ENCODE results near the gene AGXT2. TPM values are rescaled to one million over a fixed set of nuclear protein-coding genes. Genes with fewer than 3 reads are reported as not detected.

AGXT2 gene
- total RNA-seq, 3 donors from 2014 or later (not counting 1 experiment from before 2014, with no cell fraction given) = not detected

- WGBS (ENCODE audit: insufficient coverage) = 89% methylated on average over 4 of the region's 5 CpGs
- no peak overlapping the region for H3K27ac ChIP-seq (ENCODE audit: low read length)
- no peaks in the 10 kb centered on the region for H3K9me3 ChIP-seq (ENCODE audit: control insufficient read depth, insufficient read depth, low read length)
- H3K9me3 Mint-ChIP-seq = no peaks in the 10 kb centered on the region
- no peaks in the 10 kb centered on the region for H3K36me3 Mint-ChIP-seq
- ATAC-seq (no peak), DNase-seq (no peak)
- intact Hi-C loops (cut with micrococcal nuclease) = no loop called here
- no peaks in the 10 kb centered on the region for H3K36me3 ChIP-seq (ENCODE audit: control insufficient read depth, insufficient read depth, low read length)
- H3K4me1 Mint-ChIP-seq = no peaks in the 10 kb centered on the region
- H3K4me3 Mint-ChIP-seq = no peak overlapping the region
- no peak for TF ChIP-seq CTCF (IDR thresholded peaks at IDR 0.05)
- peaks cover 15 to 18% of the 10 kb centered on the region in 2 donors for H3K27me3 Mint-ChIP-seq (ENCODE audit: low read depth in 2 of 2)
- H3K27ac Mint-ChIP-seq = no peak overlapping the region
- no peaks in the 10 kb centered on the region for H3K27me3 ChIP-seq (ENCODE audit: control insufficient read depth, insufficient read depth, low read length)
- no peak overlapping the region for H3K4me3 ChIP-seq (ENCODE audit: low read length)
- no peaks in the 10 kb centered on the region for H3K4me1 ChIP-seq (ENCODE audit: control insufficient read depth, insufficient read depth, low read length)
Observed at GRCh38 chr5:35012796-35013195, 35.0 kb downstream of the AGXT2 start.

GRCh38 chr5:35012365-35012764 lies 35.4 kb downstream of the AGXT2 start:
- ATAC-seq (no peak), DNase-seq (no peak)
- H3K4me1 ChIP-seq (ENCODE audit: control insufficient read depth, insufficient read depth, low read length) = no peaks in the 10 kb centered on the region
- Mint-ChIP-seq H3K9me3 (no peaks in the 10 kb centered on the region), H3K36me3 (no peaks in the 10 kb centered on the region), H3K4me3 (no peak overlapping the region), H3K27ac (no peak overlapping the region), H3K27me3 (ENCODE audit: low read depth in 2 of 2) (peaks cover 16 to 18% of the 10 kb centered on the region in 2 donors), H3K4me1 (no peaks in the 10 kb centered on the region)
- TF ChIP-seq CTCF (IDR thresholded peaks at IDR 0.05) = no peak
- H3K27ac ChIP-seq (ENCODE audit: low read length) = no peak overlapping the region
- no peaks in the 10 kb centered on the region for H3K9me3 ChIP-seq (ENCODE audit: control insufficient read depth, insufficient read depth, low read length)
- no peaks in the 10 kb centered on the region for H3K27me3 ChIP-seq (ENCODE audit: control insufficient read depth, insufficient read depth, low read length)
- intact Hi-C loops (cut with micrococcal nuclease) = no loop called here
- WGBS (ENCODE audit: insufficient coverage) = 100% methylated on average over 2 of the region's 3 CpGs
- H3K4me3 ChIP-seq (ENCODE audit: low read length) = no peak overlapping the region
- H3K36me3 ChIP-seq (ENCODE audit: control insufficient read depth, insufficient read depth, low read length) = no peaks in the 10 kb centered on the region

GRCh38 chr5:35010676-35011075 lies 37.1 kb downstream of the AGXT2 start:
- no peaks in the 10 kb centered on the region for H3K36me3 ChIP-seq (ENCODE audit: control insufficient read depth, insufficient read depth, low read length)
- H3K4me3 Mint-ChIP-seq = no peak overlapping the region
- no peaks in the 10 kb centered on the region for H3K9me3 Mint-ChIP-seq
- no peak for DNase-seq
- H3K4me1 ChIP-seq (ENCODE audit: control insufficient read depth, insufficient read depth, low read length) = no peaks in the 10 kb centered on the region
- ATAC-seq = no peak
- peaks cover 18% of the 10 kb centered on the region in 2 donors for H3K27me3 Mint-ChIP-seq (ENCODE audit: low read depth in 2 of 2)
- TF ChIP-seq CTCF (IDR thresholded peaks at IDR 0.05) = no peak
- H3K27me3 ChIP-seq (ENCODE audit: control insufficient read depth, insufficient read depth, low read length) = no peaks in the 10 kb centered on the region
- no peak overlapping the region for H3K27ac Mint-ChIP-seq
- no peak overlapping the region for H3K27ac ChIP-seq (ENCODE audit: low read length)
- intact Hi-C loops (cut with micrococcal nuclease) = no loop called here
- no peak overlapping the region for H3K4me3 ChIP-seq (ENCODE audit: low read length)
- H3K36me3 Mint-ChIP-seq = no peaks in the 10 kb centered on the region
- H3K4me1 Mint-ChIP-seq = no peaks in the 10 kb centered on the region
- no peaks in the 10 kb centered on the region for H3K9me3 ChIP-seq (ENCODE audit: control insufficient read depth, insufficient read depth, low read length)

GRCh38 chr5:35009657-35010056 lies 38.1 kb downstream of the AGXT2 start:
- Mint-ChIP-seq H3K4me3 (no peak overlapping the region), H3K36me3 (no peaks in the 10 kb centered on the region), H3K27ac (no peak overlapping the region), H3K9me3 (no peaks in the 10 kb centered on the region), H3K27me3 (ENCODE audit: low read depth in 2 of 2) (peaks cover 18% of the 10 kb centered on the region in 2 donors), H3K4me1 (no peaks in the 10 kb centered on the region)
- no peak for ATAC-seq
- Histone ChIP-seq H3K4me3 (ENCODE audit: low read length) (no peak overlapping the region), H3K4me1 (ENCODE audit: control insufficient read depth, insufficient read depth, low read length) (no peaks in the 10 kb centered on the region), H3K36me3 (ENCODE audit: control insufficient read depth, insufficient read depth, low read length) (no peaks in the 10 kb centered on the region), H3K9me3 (ENCODE audit: control insufficient read depth, insufficient read depth, low read length) (no peaks in the 10 kb centered on the region), H3K27ac (ENCODE audit: low read length) (no peak overlapping the region), H3K27me3 (ENCODE audit: control insufficient read depth, insufficient read depth, low read length) (no peaks in the 10 kb centered on the region)
- no peak for TF ChIP-seq CTCF (IDR thresholded peaks at IDR 0.05)
- intact Hi-C loops (cut with micrococcal nuclease) = no loop called here
- DNase-seq = no peak
- 100% methylated on average over 2 of the region's 3 CpGs for WGBS (ENCODE audit: insufficient coverage)
